GM19351 (cell line): ENCODE results near the gene UGT1A9.
"Not testable (repeated sequence)": the region's sequence is repeated elsewhere in the genome, so short reads cannot be mapped to it uniquely, and the experiment has no call there.

Experiments
- ATAC-seq: cut with Tn5 transposase; IDR thresholded peaks from one replicate; pipeline ENCODE4 v1.9.1; 2021; ENCODE audit warnings: mild to moderate bottlenecking, moderate library complexity; ENCODE audit not compliant: unreplicated experiment

The UGT1A9 gene

GRCh38 chr2:233680361-233681045 is 8.8 kb downstream of the UGT1A9 start:
- no peak for ATAC-seq

- no peak for ATAC-seq
These were observed 9.9 kb downstream of the UGT1A9 start, which contains the start of gene UGT1A7 for GRCh38 chr2:233681521-233682099. UGT1A7 (plus strand) TSS chr2:233681901; CDS start chr2:233681938, 37 bp downstream.

- ATAC-seq = no peak
These were observed 12.9 kb downstream of the UGT1A9 start for GRCh38 chr2:233684640-233685039.

- no peak for ATAC-seq
These were observed 15.2 kb downstream of the UGT1A9 start for GRCh38 chr2:233686928-233687327.

GRCh38 chr2:233688341-233688740 is 16.6 kb downstream of the UGT1A9 start:
- ATAC-seq = no peak

GRCh38 chr2:233689031-233689430 is 17.3 kb downstream of the UGT1A9 start:
- no peak for ATAC-seq

GRCh38 chr2:233689501-233689900 is 17.8 kb downstream of the UGT1A9 start:
- ATAC-seq = no peak

- no peak for ATAC-seq
These were observed 18.7 kb downstream of the UGT1A9 start for GRCh38 chr2:233690444-233690843.

- ATAC-seq = no peak
These were observed 20.0 kb downstream of the UGT1A9 start for GRCh38 chr2:233691443-233692433.

GRCh38 chr2:233692648-233693047 is 20.9 kb downstream of the UGT1A9 start, which contains the start of gene UGT1A6:
UGT1A6 (plus strand) TSS chr2:233692890; CDS start chr2:233693005, 115 bp downstream.
- no peak for ATAC-seq

- no peak for ATAC-seq
These were observed 22.3 kb downstream of the UGT1A9 start for GRCh38 chr2:233693963-233694362.

- ATAC-seq = no peak
These were observed 27.0 kb downstream of the UGT1A9 start for GRCh38 chr2:233698740-233699139.

GRCh38 chr2:233699424-233700027 is 27.8 kb downstream of the UGT1A9 start:
- ATAC-seq = no peak

GRCh38 chr2:233700028-233700635 is 28.4 kb downstream of the UGT1A9 start:
- ATAC-seq = no peak

- ATAC-seq = not testable (repeated sequence)
These were observed 29.1 kb downstream of the UGT1A9 start for GRCh38 chr2:233700842-233701241.

- no peak for ATAC-seq
These were observed 30.5 kb downstream of the UGT1A9 start for GRCh38 chr2:233702238-233702637.

- ATAC-seq = no peak
These were observed 34.3 kb downstream of the UGT1A9 start for GRCh38 chr2:233705911-233706506.

- no peak for ATAC-seq
These were observed 35.0 kb downstream of the UGT1A9 start for GRCh38 chr2:233706720-233707119.

GRCh38 chr2:233707940-233708644 is 36.4 kb downstream of the UGT1A9 start:
- no peak for ATAC-seq
